Subcutaneous adipose tissue (tissue), 4 donors: ENCODE measurements around the gene VARS2. TPM values are rescaled to one million over a fixed set of nuclear protein-coding genes. Genes with fewer than 3 reads are reported as not detected.

Experiments used
- total RNA-seq, 4 donors: library from RNA; depleted of rRNA; stranded (reverse); fragments of >200 nt; gene quantifications; one replicate each; pipeline ENCODE4 v1.1.0, GENCODE V29; 2016
- TF ChIP-seq, protein P1 (sequence below): fragments of 450-650 bp; IDR thresholded peaks from one replicate; pipeline ENCODE4 v1.5.1; 2016; ENCODE audit warnings: low read depth, mild to moderate bottlenecking, control low read depth, antibody characterized with exemption, moderate library complexity

VARS2 gene
- total RNA-seq, 4 donors from 2014 or later = 9.1 to 40.3 (median 10.8) TPM

DNA sequence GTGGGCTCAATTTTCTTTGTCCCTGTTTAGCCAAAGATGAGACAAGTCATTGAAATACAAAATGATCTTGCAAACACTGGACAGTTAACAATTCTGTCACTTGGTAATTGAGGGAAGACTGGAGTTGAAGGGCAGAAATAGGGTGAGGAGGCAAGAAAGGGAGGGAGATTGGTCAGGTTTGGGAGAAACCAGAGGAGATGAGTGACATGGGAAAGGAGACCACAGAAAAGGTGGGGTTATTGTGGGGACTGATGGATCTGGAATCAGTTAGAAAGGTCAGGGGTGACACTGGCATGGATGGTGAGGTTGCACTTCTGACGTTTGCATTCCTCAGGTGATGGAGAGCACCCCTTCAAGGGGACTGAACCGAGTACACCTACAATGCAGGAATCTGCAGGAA is 5.3 kb upstream of the VARS2 start:
- TF ChIP-seq, protein P1, sequence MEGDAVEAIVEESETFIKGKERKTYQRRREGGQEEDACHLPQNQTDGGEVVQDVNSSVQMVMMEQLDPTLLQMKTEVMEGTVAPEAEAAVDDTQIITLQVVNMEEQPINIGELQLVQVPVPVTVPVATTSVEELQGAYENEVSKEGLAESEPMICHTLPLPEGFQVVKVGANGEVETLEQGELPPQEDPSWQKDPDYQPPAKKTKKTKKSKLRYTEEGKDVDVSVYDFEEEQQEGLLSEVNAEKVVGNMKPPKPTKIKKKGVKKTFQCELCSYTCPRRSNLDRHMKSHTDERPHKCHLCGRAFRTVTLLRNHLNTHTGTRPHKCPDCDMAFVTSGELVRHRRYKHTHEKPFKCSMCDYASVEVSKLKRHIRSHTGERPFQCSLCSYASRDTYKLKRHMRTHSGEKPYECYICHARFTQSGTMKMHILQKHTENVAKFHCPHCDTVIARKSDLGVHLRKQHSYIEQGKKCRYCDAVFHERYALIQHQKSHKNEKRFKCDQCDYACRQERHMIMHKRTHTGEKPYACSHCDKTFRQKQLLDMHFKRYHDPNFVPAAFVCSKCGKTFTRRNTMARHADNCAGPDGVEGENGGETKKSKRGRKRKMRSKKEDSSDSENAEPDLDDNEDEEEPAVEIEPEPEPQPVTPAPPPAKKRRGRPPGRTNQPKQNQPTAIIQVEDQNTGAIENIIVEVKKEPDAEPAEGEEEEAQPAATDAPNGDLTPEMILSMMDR = no peak

DNA sequence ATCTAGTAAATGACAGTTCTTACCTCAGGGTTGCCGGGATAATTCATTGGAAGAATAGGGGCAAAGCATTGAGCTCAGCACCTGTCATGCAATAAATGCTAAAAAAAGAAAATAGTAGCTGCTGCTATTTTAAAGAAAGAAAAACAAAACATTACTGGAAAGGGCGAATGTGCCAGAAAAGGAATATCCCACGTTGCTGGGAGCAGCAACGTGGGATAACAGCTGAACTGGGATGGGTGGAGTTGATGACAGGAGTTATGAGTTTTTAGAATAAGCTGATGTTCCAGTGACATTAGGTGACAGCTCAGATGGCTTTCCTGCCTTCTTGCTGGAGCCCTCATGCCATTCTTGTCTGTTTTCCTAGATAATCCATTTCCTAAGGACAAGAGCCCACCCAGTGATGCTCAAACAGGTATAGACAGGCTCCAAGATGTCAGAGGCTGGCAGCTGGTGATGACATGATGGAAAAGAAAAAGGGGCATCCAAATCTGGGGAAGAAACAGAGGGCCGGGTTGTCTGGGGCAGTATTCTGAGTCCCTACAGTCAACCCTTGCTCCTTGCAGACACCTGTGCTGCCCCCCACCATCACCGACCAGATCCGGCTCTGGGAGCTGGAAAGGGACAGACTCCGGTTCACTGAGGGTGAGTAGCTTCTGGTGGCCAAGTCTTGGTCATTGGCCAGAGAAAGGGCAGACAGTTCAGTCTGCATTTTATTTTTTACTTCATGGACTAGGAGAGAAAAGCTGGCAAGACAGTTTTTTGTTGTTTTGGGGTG is 1.1 kb upstream of the VARS2 start:
- TF ChIP-seq, protein P1 = no peak

DNA sequence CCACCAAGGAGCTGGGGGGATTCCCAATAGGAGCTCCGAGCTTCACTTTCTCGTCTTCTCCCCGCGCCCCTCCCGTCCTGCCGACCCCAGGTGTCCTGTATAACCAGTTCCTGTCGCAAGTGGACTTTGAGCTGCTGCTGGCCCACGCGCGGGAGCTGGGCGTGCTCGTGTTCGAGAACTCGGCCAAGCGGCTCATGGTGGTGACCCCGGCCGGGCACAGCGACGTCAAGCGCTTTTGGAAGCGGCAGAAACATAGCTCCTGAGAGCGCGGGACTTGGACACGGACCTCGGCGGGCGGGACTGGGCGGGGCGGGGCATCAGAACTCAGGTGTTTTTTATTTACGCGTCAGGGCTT is 340 bp upstream of the VARS2 start:
- TF ChIP-seq, protein P1 = no peak

DNA sequence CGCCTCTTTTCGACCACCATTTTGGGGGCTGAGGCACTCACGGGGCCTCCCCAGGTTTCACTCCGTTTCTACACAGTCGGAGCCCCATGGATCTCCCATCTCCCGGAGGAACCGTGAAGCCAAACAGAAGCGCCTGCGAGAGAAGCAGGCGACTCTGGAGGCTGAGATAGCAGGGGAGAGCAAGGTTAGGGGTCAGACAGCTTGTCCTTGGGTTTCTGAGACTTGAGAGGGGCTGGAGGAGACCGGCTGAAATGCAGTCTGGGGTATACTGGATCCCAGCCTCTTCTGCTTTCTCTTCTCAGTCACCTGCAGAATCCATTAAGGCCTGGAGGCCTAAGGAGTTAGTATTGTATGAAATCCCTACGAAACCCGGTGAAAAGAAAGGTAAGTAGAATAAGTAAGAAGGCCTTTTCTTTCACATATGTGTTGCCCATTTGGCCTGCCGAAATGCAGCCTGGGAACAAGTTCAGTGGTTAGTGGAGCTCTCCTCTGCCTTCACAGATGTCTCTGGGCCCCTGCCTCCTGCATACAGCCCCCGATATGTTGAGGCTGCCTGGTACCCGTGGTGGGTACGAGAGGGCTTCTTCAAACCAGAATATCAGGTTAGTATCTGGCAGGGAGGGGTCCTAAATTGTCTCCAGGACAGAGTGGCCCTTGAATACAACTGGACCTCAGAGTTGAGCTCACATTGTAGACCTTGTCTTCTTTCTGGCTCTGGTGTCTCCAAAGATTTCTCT is 984 bp downstream of the VARS2 start:
- TF ChIP-seq, protein P1 = no peak

DNA sequence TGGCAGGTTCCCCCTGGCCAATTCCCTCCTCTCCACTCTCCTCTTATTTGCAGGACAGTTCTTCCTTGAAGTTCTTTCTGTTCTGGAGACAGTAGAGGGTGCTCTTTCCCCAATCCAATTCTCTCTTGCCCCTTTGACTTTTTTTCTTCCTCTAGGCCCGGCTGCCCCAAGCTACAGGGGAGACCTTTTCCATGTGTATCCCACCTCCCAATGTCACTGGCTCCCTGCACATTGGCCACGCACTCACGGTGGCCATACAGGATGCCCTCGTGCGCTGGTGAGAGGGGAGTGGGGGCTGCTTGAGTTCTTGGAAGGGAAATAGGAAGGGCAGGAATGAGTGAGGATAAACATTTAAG is 1.5 kb downstream of the VARS2 start:
- TF ChIP-seq, protein P1 = no peak

DNA sequence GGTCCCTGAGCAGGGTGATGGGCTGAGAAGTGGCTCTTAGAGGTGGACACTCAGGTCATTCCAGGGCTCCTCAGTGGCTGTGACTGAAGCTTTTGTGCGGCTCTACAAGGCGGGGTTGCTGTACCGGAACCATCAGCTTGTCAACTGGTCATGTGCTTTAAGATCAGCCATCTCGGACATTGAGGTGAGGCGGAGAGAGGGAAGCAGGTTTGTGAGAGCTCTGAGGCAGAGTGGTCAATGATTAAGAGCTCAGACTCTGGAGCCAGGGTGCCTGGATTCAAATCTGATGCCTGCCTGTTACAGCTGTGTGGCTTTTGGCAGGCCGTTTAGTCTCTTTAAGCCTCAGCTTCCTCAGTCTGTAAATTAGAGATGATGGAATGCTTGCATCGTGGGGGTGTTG is 3.0 kb downstream of the VARS2 start:
- TF ChIP-seq, protein P1 = no peak

DNA sequence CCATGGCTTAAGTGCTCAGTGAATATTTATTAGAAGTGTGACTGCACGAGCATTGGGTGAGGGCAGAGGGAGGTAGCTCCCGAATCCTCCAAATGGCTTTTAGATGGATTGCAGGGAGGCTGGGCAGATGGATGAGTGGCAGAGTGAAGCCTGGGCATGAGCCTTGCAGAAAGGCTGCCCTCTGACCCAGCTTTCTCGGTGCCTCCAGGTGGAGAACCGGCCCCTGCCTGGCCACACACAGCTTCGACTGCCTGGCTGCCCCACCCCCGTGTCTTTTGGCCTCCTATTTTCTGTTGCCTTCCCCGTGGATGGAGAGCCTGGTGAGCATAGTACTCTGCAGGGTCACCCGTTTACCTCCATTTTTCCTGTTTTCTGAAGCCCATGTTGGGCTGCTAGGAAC is 3.4 kb downstream of the VARS2 start:
- TF ChIP-seq, protein P1 = no peak
